Vagina (tissue), 2 donors: ENCODE measurements around the gene OSBPL6.
A peak's percentile ranks its signal among the peaks of the same experiment; 100 is the strongest.

Experiments used
- CTCF ChIP-seq, 3 experiments: fragments of 450-650 bp in 2 of 3; fragments of 200-600 bp in 1 of 3; sonication (generic) in 1 of 3; IDR thresholded peaks; one replicate each; pipeline ENCODE4 v1.5.1; 2017 to 2019; ENCODE audit warnings: antibody characterized with exemption in 3 of 3, mild to moderate bottlenecking in 2 of 3, moderate library complexity in 2 of 3
- POLR2A ChIP-seq, 2 donors: fragments of 450-650 bp; IDR thresholded peaks; one replicate each; pipeline ENCODE4 v1.6.1; 2017; ENCODE audit warnings: antibody characterized with exemption in 2 of 2, mild to moderate bottlenecking in 2 of 2, moderate library complexity in 2 of 2
- POLR2AphosphoS5 ChIP-seq, 2 donors: sonication (generic); formaldehyde crosslinking; IDR thresholded peaks; one replicate each; pipeline ENCODE4 v1.9.0; 2017; ENCODE audit warnings: antibody characterized with exemption in 2 of 2, mild to moderate bottlenecking in 2 of 2, low read depth in 1 of 2; ENCODE audit not compliant: insufficient read depth in 1 of 2

GRCh38 chr2:178298785-178299212 lies 104.5 kb downstream of the OSBPL6 start:
- no peak for TF ChIP-seq CTCF (IDR thresholded peaks at IDR 0.05)
- no peak for TF ChIP-seq POLR2A (IDR thresholded peaks at IDR 0.05)
- TF ChIP-seq POLR2AphosphoS5 (IDR thresholded peaks at IDR 0.05; ENCODE audit: insufficient read depth in 1 of 2, low read depth in 1 of 2): peak in 1 of 2 donors; percentile 86
